GM18858 (cell line): Measurements from ENCODE around the gene OLFM1.
"Not testable (repeated sequence)": the region's sequence is repeated elsewhere in the genome, so short reads cannot be mapped to it uniquely, and the experiment has no call there.

ENCODE experiments used
- ATAC-seq: cut with Tn5 transposase; IDR thresholded peaks from one replicate; pipeline ENCODE4 v1.9.1; 2021; ENCODE audit not compliant: unreplicated experiment

The OLFM1 gene

GRCh38 chr9:135150981-135151380 is 63.5 kb downstream of the OLFM1 start:
- no peak for ATAC-seq

- ATAC-seq = no peak
Observed at GRCh38 chr9:135151757-135152613, 64.5 kb downstream of the OLFM1 start.

GRCh38 chr9:135152614-135153334 is 65.3 kb downstream of the OLFM1 start:
- no peak for ATAC-seq

GRCh38 chr9:135154050-135154615 is 66.7 kb downstream of the OLFM1 start:
- no peak for ATAC-seq

- ATAC-seq = no peak
Observed at GRCh38 chr9:135155396-135155795, 67.9 kb downstream of the OLFM1 start.

GRCh38 chr9:135156525-135157510 is 69.3 kb downstream of the OLFM1 start:
- no peak for ATAC-seq

- no peak for ATAC-seq
Observed at GRCh38 chr9:135157856-135158563, 70.5 kb downstream of the OLFM1 start.

GRCh38 chr9:135158564-135158937 is 71.1 kb downstream of the OLFM1 start:
- ATAC-seq = no peak

GRCh38 chr9:135159801-135160200 is 72.3 kb downstream of the OLFM1 start:
- ATAC-seq = no peak

- ATAC-seq = no peak
Observed at GRCh38 chr9:135160862-135161261, 73.4 kb downstream of the OLFM1 start.

GRCh38 chr9:135162599-135162998 is 75.1 kb downstream of the OLFM1 start:
- not testable (repeated sequence) for ATAC-seq

GRCh38 chr9:135163023-135163780 is 75.7 kb downstream of the OLFM1 start:
- no peak for ATAC-seq

- ATAC-seq = no peak
Observed at GRCh38 chr9:135164036-135164435, 76.6 kb downstream of the OLFM1 start.

GRCh38 chr9:135165003-135165711 is 77.7 kb downstream of the OLFM1 start:
- no peak for ATAC-seq

- ATAC-seq = no peak
Observed at GRCh38 chr9:135165756-135166519, 78.5 kb downstream of the OLFM1 start.

- no peak for ATAC-seq
Observed at GRCh38 chr9:135166565-135166964, 79.1 kb downstream of the OLFM1 start.

GRCh38 chr9:135167356-135167755 is 79.9 kb downstream of the OLFM1 start:
- no peak for ATAC-seq
